ENCODE measurements around the gene RIOX2. TPM values are rescaled to one million over a fixed set of nuclear protein-coding genes. Genes with fewer than 3 reads are reported as not detected.

Gene RIOX2
- total RNA-seq, 1 donor from 2014 or later: 20.2 TPM

- Histone ChIP-seq H3K36me3 (ENCODE audit: insufficient read depth, low read length) (peaks cover 4% of the 10 kb centered on the region), H4K20me1 (ENCODE audit: insufficient read depth, low read length) (no peaks in the 10 kb centered on the region), H3K9me3 (ENCODE audit: insufficient read depth, low read depth, low read length) (no peaks in the 10 kb centered on the region), H3K79me2 (ENCODE audit: insufficient read depth, low read length) (no peaks in the 10 kb centered on the region), H3K9ac (ENCODE audit: low read length) (no peak overlapping the region), H3K4me2 (ENCODE audit: low read length) (no peak overlapping the region), H3K4me1 (ENCODE audit: insufficient read depth, low read length) (no peaks in the 10 kb centered on the region), H3K27ac (ENCODE audit: low read depth, low read length) (no peak overlapping the region), H3K27me3 (ENCODE audit: insufficient read depth, low read length) (no peaks in the 10 kb centered on the region), H3K4me3 (ENCODE audit: insufficient read depth, low read depth, low read length) (no peak overlapping the region), H2AFZ (ENCODE audit: low read depth, low read length) (no peak overlapping the region)
- Mint-ChIP-seq H3K4me3 (ENCODE audit: unreplicated experiment) (no peak overlapping the region), H3K4me1 (ENCODE audit: low read depth, unreplicated experiment) (no peaks in the 10 kb centered on the region), H3K27ac (ENCODE audit: unreplicated experiment) (no peak overlapping the region), H3K36me3 (ENCODE audit: low read depth, unreplicated experiment) (peaks cover 8% of the 10 kb centered on the region), H3K9me3 (ENCODE audit: unreplicated experiment) (no peaks in the 10 kb centered on the region), H3K27me3 (ENCODE audit: low read depth, unreplicated experiment) (no peaks in the 10 kb centered on the region)
- FAIRE-seq (no peak), DNase-seq (ENCODE audit: low read depth) (peak; percentile 37)
- no peak for TF ChIP-seq EZH2 (IDR thresholded peaks at IDR 0.05; ENCODE audit: insufficient read depth, low read length)
- TF ChIP-seq CTCF (IDR thresholded peaks at IDR 0.05; ENCODE audit: insufficient read depth, low read depth, low read length): no peak
These were observed 54.3 kb downstream of the RIOX2 start for GRCh38 chr3:97917813-97918536.

GRCh38 chr3:97916576-97916975 lies 55.7 kb downstream of the RIOX2 start:
- no peak for FAIRE-seq
- Mint-ChIP-seq H3K9me3 (ENCODE audit: unreplicated experiment) (no peaks in the 10 kb centered on the region), H3K27me3 (ENCODE audit: low read depth, unreplicated experiment) (no peaks in the 10 kb centered on the region)

More at GRCh38 chr3:97916576-97916975, 55.7 kb downstream of the RIOX2 start:
- Histone ChIP-seq H3K36me3 (ENCODE audit: insufficient read depth, low read length) (peaks cover 4% of the 10 kb centered on the region), H2AFZ (ENCODE audit: low read depth, low read length) (no peak overlapping the region), H3K27me3 (ENCODE audit: insufficient read depth, low read length) (no peaks in the 10 kb centered on the region), H3K4me2 (ENCODE audit: low read length) (no peak overlapping the region), H3K4me3 (ENCODE audit: insufficient read depth, low read depth, low read length) (no peak overlapping the region), H4K20me1 (ENCODE audit: insufficient read depth, low read length) (no peaks in the 10 kb centered on the region), H3K27ac (ENCODE audit: low read depth, low read length) (no peak overlapping the region), H3K9ac (ENCODE audit: low read length) (no peak overlapping the region), H3K79me2 (ENCODE audit: insufficient read depth, low read length) (no peaks in the 10 kb centered on the region), H3K9me3 (ENCODE audit: insufficient read depth, low read depth, low read length) (no peaks in the 10 kb centered on the region), H3K4me1 (ENCODE audit: insufficient read depth, low read length) (no peaks in the 10 kb centered on the region)
- no peak overlapping the region for H3K4me3 Mint-ChIP-seq (ENCODE audit: unreplicated experiment)
- H3K36me3 Mint-ChIP-seq (ENCODE audit: low read depth, unreplicated experiment): peaks cover 6% of the 10 kb centered on the region
- H3K27ac Mint-ChIP-seq (ENCODE audit: unreplicated experiment): no peak overlapping the region
- no peaks in the 10 kb centered on the region for H3K4me1 Mint-ChIP-seq (ENCODE audit: low read depth, unreplicated experiment)
- TF ChIP-seq EZH2 (IDR thresholded peaks at IDR 0.05; ENCODE audit: insufficient read depth, low read length): no peak
- TF ChIP-seq CTCF (IDR thresholded peaks at IDR 0.05; ENCODE audit: insufficient read depth, low read depth, low read length): no peak
- DNase-seq (ENCODE audit: low read depth): no peak
